ENCODE results near the gene SENP3. TPM values are rescaled to one million over a fixed set of nuclear protein-coding genes. Genes with fewer than 3 reads are reported as not detected.

Gene SENP3
- total and polyA plus RNA-seq, 2 of the 13 experiments (the other 11 are each of a cell fraction or from before 2014, with no cell fraction given), result 55.8 to 75.4 TPM

DNA sequence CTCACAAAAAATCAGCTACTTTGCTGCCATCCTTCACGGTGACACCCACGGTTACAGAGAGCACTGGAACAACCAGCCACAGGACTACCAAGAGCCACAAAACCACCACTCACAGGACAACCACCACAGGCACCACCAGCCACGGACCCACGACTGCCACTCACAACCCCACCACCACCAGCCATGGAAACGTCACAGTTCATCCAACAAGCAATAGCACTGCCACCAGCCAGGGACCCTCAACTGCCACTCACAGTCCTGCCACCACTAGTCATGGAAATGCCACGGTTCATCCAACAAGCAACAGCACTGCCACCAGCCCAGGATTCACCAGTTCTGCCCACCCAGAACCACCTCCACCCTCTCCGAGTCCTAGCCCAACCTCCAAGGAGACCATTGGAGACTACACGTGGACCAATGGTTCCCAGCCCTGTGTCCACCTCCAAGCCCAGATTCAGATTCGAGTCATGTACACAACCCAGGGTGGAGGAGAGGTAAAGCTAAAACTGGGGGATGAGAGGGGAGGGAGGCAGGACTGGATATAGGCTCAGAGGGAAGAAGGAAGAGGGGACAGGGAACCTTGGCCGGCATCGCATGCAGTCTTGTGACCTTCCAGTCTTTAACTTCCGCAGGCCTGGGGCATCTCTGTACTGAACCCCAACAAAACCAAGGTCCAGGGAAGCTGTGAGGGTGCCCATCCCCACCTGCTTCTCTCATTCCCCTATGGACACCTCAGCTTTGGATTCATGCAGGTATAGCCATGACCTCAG lies 18.3 kb downstream of the SENP3 start (continued):
- TF ChIP-seq ZBTB7B (CRISPR knock-in tag; IDR thresholded peaks at IDR 0.05) (no peak), ZSCAN31 (CRISPR knock-in tag; IDR thresholded peaks at IDR 0.05; ENCODE audit: low read depth) (0 out of 2 replicates have a peak, but pooled peaks have one; percentile 12), RAD21 (CRISPR knock-in tag; IDR thresholded peaks at IDR 0.05) (no peak), MTA3 (CRISPR knock-in tag; IDR thresholded peaks at IDR 0.05) (no peak), ZNF124 (CRISPR knock-in tag; IDR thresholded peaks at IDR 0.05) (no peak), ZNF589 (CRISPR knock-in tag; conservative IDR thresholded peaks at IDR 0.05) (no peak), BRCA1 (CRISPR knock-in tag; IDR thresholded peaks at IDR 0.05) (no peak), KDM1A (CRISPR knock-in tag; IDR thresholded peaks at IDR 0.05) (no peak), POLR2AphosphoS5 (IDR thresholded peaks at IDR 0.05; ENCODE audit: low read depth, low read length) (no peak), GTF3A (CRISPR knock-in tag; conservative IDR thresholded peaks at IDR 0.05) (no peak), ZNF816 (CRISPR knock-in tag; IDR thresholded peaks at IDR 0.05; ENCODE audit: borderline replicate concordance) (no peak), IKZF1 (IDR thresholded peaks at IDR 0.05) (no peak), SETDB1 (CRISPR knock-in tag; IDR thresholded peaks at IDR 0.05; ENCODE audit: borderline replicate concordance) (no peak), ZNF737 (CRISPR knock-in tag; IDR thresholded peaks at IDR 0.05; ENCODE audit: borderline replicate concordance) (peak; percentile 48; the same call in 1 of the 2 replicates), ZNF44 (CRISPR knock-in tag; IDR thresholded peaks at IDR 0.05) (no peak), ZFP41 (CRISPR knock-in tag; IDR thresholded peaks at IDR 0.05; ENCODE audit: borderline replicate concordance) (no peak), FOXK2 (IDR thresholded peaks at IDR 0.05) (no peak), ZNF496 (CRISPR knock-in tag; IDR thresholded peaks at IDR 0.05; ENCODE audit: insufficient replicate concordance) (no peak), AGO1 (IDR thresholded peaks at IDR 0.05; ENCODE audit: low read depth, low read length, poor library complexity, severe bottlenecking) (peak; percentile 95), ZNF788 (CRISPR knock-in tag; IDR thresholded peaks at IDR 0.05; ENCODE audit: borderline replicate concordance) (no peak), GATAD1 (CRISPR knock-in tag; IDR thresholded peaks at IDR 0.05) (no peak), ZBTB42 (CRISPR knock-in tag; IDR thresholded peaks at IDR 0.05) (no peak), NONO (IDR thresholded peaks at IDR 0.05) (no peak), NONO (CRISPR knock-in tag; conservative IDR thresholded peaks at IDR 0.05) (no peak)
- TF ChIP-seq, protein P1, sequence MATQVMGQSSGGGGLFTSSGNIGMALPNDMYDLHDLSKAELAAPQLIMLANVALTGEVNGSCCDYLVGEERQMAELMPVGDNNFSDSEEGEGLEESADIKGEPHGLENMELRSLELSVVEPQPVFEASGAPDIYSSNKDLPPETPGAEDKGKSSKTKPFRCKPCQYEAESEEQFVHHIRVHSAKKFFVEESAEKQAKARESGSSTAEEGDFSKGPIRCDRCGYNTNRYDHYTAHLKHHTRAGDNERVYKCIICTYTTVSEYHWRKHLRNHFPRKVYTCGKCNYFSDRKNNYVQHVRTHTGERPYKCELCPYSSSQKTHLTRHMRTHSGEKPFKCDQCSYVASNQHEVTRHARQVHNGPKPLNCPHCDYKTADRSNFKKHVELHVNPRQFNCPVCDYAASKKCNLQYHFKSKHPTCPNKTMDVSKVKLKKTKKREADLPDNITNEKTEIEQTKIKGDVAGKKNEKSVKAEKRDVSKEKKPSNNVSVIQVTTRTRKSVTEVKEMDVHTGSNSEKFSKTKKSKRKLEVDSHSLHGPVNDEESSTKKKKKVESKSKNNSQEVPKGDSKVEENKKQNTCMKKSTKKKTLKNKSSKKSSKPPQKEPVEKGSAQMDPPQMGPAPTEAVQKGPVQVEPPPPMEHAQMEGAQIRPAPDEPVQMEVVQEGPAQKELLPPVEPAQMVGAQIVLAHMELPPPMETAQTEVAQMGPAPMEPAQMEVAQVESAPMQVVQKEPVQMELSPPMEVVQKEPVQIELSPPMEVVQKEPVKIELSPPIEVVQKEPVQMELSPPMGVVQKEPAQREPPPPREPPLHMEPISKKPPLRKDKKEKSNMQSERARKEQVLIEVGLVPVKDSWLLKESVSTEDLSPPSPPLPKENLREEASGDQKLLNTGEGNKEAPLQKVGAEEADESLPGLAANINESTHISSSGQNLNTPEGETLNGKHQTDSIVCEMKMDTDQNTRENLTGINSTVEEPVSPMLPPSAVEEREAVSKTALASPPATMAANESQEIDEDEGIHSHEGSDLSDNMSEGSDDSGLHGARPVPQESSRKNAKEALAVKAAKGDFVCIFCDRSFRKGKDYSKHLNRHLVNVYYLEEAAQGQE (IDR thresholded peaks at IDR 0.05; ENCODE audit: borderline replicate concordance in 1 of 2, low read depth in 1 of 2, low read length in 2 of 2), result no peak
- TF ChIP-seq, protein P2, sequence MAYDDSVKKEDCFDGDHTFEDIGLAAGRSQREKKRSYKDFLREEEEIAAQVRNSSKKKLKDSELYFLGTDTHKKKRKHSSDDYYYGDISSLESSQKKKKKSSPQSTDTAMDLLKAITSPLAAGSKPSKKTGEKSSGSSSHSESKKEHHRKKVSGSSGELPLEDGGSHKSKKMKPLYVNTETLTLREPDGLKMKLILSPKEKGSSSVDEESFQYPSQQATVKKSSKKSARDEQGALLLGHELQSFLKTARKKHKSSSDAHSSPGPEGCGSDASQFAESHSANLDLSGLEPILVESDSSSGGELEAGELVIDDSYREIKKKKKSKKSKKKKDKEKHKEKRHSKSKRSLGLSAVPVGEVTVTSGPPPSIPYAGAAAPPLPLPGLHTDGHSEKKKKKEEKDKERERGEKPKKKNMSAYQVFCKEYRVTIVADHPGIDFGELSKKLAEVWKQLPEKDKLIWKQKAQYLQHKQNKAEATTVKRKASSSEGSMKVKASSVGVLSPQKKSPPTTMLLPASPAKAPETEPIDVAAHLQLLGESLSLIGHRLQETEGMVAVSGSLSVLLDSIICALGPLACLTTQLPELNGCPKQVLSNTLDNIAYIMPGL (CRISPR knock-in tag; IDR thresholded peaks at IDR 0.05; ENCODE audit: borderline replicate concordance in 1 of 2, low read depth in 1 of 2), result 0 out of 4 replicates have a peak, but pooled peaks of 1 of the 2 experiments have one; percentile 7
- TF ChIP-seq, protein P3, sequence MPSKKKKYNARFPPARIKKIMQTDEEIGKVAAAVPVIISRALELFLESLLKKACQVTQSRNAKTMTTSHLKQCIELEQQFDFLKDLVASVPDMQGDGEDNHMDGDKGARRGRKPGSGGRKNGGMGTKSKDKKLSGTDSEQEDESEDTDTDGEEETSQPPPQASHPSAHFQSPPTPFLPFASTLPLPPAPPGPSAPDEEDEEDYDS (CRISPR knock-in tag; IDR thresholded peaks at IDR 0.05), result no peak
